ENCODE results near the gene TYW1B.
"Not testable (repeated sequence)": the region's sequence is repeated elsewhere in the genome, so short reads cannot be mapped to it uniquely, and the experiment has no call there.

Gene TYW1B, protein sequence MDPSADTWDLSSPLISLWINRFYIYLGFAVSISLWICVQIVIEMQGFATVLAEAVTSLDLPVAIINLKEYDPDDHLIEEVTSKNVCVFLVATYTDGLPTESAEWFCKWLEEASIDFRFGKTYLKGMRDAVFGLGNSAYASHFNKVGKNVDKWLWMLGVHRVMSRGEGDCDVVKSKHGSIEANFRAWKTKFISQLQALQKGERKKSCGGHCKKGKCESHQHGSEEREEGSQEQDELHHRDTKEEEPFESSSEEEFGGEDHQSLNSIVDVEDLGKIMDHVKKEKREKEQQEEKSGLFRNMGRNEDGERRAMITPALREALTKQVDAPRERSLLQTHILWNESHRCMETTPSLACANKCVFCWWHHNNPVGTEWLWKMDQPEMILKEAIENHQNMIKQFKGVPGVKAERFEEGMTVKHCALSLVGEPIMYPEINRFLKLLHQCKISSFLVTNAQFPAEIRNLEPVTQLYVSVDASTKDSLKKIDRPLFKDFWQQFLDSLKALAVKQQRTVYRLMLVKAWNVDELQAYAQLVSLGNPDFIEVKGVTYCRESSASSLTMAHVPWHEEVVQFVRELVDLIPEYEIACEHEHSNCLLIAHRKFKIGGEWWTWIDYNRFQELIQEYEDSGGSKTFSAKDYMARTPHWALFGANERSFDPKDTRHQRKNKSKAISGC

DNA sequence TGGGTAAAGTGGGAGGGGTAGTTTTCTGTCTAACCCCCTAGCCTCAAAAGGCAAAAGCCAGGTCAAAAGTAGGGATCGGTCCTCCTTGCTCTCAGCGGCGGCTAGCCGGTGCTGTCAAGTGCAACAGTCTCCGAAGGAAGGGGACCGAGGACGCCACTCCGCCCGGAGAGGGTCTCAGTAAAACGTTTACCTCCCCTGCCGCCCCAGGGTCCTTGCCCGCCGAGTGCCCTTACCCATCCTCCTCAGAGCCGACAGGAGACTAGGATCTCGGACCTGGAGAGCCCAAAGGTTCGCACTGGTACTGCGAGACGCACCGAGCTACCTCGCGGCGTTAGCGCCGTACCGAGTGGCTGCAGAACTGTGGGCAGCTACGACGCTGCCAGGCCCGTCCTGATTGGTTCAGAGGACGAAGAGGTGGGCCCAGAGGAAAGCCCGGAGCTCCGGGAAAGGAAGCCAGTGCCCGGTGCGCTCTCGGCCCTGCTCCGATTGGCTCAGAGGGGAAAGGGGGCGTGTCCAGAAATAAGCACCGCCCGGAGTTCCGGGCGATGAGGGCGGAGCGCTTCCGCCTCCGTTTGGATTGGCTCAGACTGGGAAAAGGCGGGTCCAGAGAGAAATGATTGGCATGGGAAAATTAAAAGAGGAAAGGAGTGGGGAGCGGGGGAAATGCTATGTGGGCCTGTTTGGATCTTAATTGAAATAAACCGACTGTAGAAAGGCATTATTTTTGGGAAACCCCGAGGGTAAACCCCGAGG lies at the start of gene TYW1B:
TYW1B (minus strand) TSS at position 362 of the 753 bp plus-strand sequence; CDS start at position 237, 125 bp downstream.
- peak; percentile 79 for DNase-seq (ENCODE audit: low spot score)

DNA sequence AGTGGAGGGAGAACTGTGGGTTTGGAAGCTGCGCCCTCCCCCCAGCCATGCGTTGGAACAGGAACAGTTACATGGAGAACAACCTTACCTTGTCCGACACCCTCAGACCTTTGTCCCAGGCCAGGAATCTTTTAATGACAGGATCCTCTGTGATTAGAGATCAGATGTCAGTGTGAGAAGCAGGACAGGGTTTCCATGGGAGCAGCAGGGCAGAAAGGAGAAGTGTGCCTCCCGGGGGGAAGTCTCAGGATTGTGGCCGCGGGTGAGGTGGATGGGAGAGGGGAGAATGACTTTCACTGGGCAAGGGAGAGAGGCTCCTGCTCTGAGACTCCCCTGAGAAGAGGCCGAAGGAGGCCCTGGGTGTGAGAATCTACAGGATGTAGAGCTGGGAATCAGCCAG lies 39.6 kb upstream of the TYW1B start:
- DNase-seq (ENCODE audit: low spot score): not testable (repeated sequence)

DNA sequence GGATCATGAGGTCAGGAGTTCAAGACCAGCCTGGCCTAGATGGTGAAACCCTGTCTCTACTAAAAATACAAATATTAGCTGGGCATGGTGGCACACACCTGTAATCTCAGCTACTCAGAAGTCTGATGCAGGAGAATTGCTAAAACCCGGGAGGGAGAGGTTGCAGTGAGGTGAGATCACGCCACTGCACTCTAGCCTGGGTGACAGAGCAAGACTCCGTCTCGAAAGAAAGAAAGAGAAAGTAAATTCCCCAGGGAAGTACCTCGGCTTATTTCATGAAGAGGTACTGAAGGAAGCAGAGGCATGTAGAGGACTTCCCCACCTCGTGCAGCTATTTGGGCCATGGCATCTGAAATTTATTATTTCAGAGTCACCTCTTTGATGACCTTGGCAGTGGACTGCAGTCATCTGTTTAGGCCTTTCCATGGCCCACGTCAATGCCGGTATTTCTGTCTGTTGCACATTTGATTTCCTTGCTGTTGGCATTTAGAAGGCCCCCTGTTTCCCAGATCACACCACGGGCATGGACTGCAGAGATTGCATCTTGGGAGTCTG lies 30.9 kb upstream of the TYW1B start:
- not testable (repeated sequence) for DNase-seq (ENCODE audit: low spot score)

DNA sequence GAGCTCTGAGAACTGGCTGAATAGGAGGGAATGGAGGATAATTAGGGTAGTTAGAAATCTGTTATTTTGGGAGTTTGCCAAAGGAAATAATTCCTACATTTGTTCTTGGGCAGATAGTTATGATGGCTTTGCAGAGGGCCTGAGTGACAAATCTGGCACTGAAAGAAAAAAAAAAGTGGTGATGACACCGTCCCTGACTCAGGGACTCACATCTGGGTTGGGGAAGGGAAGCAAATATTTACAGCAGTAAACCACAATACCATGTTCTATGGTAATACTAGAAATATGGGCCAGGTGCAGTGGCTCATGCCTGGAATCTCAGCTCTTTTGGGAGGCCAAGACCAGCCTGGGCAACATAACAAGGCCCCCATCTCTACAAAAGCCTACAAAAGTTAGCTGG lies 29.9 kb upstream of the TYW1B start:
- DNase-seq (ENCODE audit: low spot score): not testable (repeated sequence)

DNA sequence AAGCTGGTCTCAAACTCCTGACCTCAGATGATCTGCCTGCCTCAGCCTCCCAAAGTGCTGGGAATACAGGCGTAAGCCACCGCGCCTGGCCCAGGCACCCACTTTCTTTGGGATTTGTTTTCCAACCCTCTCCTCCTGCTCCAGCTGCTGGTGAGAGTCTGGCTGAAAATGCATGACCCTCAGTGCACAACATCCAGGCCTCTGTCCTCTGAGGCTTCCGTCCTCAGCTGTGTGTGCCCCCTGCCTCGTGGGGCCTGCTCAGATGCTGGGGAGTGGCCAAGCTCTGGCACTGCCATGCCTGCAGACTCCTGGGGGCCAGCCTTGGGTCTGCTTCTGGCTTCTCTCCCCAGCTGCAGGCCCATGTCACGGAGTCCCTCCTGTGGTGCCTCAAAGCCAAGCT lies 27.3 kb upstream of the TYW1B start:
- not testable (repeated sequence) for DNase-seq (ENCODE audit: low spot score)

DNA sequence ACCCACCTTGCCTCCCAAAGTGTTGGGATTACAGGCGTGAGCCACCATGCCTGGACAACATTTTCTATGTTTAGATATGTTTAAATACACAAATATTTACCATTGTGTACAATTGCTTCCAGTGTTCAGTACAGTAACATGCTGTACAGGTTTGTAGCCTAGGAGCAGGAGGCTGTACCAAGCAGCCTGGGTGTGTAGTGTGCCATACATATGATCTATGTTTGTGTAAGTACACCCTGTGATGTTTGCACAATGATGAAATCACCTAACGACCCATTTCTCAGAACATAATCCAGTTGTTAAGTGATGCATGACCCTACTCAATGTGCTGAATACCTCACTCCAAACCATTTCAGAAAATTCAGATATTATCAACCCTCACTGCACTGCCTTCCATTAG lies 24.9 kb upstream of the TYW1B start:
- DNase-seq (ENCODE audit: low spot score): not testable (repeated sequence)

DNA sequence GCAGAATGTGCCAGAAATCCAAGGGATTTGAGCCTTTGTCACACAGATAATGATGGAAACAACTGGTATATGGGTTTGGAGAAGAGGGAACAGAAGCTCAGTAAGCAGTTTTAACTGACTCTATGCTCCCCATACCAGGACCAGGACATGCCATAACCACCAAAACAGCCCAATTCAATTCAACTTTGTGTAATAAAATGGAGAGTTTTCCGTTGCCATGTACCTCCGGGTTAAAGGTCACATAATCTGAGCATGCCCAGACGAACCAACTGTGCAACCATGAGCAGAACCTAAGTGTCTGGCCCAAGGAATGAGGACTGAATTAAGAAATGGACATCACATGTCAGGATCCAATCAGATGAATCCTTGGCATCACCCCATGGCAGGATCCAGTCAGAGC lies 22.7 kb upstream of the TYW1B start:
- not testable (repeated sequence) for DNase-seq (ENCODE audit: low spot score)

DNA sequence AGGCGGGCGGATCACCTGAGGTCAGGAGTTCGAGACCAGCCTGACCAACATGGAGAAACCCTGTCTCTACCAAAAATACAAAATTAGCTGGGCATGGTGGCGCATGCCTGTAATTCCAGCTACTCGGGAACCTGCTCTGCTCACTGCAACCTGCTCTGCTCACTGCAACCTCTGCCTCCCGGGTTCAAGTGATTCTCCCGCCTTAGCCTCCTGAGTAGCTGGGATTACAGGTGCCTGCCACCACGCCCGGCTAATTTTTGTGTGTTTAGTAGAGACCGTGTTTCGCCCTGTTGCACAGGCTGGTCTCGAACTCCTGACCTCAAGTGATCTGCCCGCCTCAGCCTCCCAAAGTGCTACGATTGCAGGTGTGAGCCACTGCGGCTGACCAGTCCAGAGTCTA lies 16.1 kb upstream of the TYW1B start:
- DNase-seq (ENCODE audit: low spot score): not testable (repeated sequence)

DNA sequence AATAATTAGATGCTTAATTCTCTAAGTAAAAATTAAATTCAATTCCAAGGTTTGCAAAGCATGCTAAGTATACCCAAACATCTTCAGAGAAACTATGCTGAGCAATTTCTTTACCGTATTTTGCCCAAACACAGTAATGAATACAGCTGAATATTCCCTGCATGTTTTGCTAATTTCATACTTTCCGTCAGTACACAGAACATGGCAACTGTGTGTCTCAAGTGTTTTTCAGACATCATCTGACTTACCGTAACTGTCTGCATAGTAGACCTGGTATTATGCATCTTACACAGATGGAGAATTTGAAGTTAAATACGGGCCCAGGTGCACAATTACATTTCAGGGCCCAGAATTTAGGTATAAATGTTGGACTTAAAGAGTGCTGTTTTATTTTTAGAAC lies 15.2 kb upstream of the TYW1B start:
- not testable (repeated sequence) for DNase-seq (ENCODE audit: low spot score)

DNA sequence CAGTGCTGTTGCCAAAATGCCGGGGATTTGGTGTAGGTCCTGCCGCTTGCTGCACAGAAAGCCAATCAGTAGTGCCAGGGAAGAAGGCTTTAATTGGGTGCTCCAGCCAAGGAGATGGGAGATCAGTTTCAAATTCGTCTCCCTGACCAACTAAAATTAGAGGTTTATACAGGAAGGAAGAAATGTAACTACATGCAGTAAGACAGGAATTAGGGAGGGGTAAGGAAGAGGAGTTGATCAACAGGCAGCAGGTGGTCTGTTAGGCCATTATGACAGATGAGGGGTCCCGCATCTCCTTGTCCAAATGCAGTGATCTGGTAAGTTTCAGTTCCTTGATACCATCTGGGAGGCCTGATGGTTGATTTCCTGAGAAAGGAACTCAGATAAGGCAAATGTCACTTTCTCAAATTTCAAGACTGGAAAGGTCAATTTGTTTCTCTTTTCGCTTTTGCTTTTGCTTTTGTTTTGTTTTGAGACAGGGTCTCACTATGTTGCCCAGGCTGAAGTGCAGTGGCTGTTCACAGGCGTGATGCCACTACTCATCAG lies 13.0 kb upstream of the TYW1B start:
- not testable (repeated sequence) for DNase-seq (ENCODE audit: low spot score)

DNA sequence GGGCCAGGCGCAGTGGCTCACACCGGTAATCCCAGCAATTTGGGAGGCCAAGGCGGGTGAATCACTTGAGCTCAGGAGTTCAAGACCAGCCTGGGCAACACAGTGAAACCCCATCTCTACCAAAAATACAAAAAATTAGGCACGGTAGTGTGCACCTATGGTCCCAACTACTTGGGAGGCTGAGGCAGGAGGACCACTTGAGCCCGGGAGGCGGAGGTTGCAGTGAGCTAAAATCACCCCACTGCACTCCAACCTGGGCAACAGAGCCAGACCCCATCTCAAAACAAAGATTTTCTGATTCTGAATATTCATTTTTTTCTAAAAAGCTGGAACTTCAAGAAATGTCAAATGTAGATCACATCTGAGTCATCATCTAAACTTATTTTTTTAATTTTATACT lies 10.3 kb upstream of the TYW1B start:
- not testable (repeated sequence) for DNase-seq (ENCODE audit: low spot score)

DNA sequence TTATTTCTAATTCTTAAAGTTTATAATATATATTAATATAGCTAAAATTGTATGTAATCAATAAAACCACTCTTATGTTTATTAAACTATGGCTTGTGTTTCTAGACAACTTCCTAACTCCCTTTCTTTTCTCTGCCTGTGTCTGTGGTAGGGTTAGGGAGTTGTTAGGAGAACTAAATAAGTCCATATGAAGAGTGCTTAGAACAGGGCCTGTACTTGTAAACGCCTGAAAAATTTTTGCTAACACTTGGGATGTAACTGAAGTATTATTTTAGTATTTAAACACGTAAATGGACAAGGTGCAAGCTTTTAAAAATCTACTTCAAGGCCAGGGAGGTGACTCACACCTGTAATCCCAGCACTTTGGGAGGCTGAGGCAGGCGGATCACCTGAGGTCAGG lies 9.3 kb upstream of the TYW1B start:
- not testable (repeated sequence) for DNase-seq (ENCODE audit: low spot score)

DNA sequence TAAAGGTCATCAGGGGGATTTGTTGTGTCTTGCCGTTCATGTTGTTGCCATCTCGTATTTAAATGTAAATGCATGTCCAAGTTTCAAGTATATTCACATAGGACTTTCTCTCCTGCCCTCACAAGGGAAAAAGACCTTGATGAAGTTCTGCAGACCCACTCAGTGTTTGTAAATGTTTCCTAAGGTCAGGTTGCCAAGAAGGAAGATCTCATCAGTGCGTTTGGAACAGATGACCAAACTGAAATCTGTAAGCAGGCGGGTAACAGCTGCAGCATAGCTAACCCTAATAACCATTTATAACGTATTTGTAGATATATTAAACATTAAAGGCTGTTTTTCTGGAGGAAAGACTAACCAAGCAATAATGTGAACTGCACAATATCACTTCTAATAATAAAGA lies 2.6 kb upstream of the TYW1B start:
- DNase-seq (ENCODE audit: low spot score): not testable (repeated sequence)

DNA sequence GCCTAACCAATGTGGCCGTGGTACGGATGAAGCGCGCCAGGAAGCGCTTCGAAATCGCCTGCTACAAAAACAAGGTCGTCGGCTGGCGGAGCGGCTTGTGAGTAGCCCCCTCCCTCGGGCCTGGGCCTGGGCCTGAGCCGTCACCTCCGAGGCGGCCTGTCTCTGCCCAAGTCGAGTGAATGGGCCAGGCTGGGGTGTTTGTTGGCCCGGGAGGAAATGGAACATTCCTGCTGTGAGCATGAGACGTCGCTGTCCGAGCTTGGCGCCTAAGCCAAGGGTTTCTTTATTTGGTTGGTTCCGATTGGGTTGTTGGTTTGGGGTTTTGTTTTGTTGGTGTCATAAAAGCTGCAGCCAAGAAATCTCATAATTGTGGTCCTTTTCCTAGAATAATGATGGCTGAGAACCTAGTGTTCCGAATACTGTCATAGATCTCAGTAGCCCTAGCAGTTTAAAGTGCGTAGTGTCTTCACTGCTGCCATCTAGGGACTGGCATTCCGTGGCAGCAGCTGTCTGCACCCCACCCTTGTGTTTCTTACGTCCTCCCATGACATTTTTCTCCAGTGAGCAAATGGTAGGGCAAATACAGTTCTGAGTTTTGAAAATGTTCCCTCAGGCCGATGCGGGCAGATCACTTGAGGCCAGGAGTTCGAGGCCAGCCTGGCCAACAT lies 1.8 kb upstream of the TYW1B start:
- not testable (repeated sequence) for DNase-seq (ENCODE audit: low spot score)

DNA sequence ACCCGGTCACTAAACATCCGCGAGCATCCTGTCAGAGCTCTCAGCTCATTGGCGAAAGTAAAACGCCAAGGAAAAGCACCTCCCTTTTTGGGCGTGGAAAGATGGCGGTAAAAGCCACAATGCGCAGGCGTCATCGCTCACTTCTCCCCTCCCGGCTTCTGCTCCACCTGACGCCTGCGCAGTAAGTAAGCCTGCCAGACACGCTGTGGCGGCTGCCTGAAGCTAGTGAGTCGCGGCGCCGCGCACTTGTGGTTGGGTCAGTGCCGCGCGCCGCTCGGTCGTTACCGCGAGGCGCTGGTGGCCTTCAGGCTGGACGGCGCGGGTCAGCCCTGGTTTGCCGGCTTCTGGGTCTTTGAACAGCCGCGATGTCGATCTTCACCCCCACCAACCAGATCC lies 1.3 kb upstream of the TYW1B start:
- DNase-seq (ENCODE audit: low spot score): peak; percentile 43

DNA sequence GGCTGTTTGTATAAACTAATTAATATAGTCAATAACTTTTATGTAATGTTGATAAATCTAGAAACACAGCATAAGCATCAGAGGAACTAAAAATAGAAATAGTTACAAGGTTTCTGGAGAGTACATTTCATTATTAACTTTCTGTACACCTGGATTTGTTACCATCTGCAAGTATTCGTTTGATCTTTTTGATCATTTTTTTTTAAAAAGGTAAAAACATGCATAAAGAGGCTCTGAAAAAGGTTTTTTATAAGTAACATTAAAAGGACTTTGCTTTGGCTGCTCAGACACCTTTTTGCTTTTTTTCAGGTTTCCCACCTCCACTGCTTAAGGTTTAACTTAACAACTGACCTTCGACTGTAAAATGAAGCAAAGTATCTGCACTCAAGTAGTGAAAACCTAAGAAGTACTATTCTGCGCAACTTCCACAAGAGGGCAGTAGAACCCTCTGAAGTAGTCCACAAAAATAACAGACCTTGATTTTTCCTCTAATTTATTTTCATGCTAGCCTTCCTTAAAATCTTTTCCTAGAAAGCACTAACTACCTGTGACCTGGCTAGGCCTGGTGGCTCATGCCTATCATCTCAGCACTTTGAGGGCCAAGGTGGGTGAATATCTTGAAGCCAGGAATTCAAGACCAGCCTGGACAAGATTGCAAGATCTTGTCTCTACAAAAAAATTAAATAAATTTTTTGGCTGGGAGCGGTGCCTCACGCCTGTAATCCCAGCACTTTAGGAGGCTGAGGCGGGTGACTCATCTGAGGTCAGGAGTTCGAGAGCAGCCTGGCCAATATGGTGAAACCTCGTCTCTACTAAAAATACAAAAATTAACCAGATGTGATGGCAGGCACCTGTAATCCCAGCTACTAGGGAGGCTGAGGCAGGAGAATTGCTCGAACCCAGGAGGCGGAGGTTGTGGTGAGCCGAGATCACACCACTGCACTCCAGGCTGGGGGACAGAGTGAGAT lies 4.0 kb downstream of the TYW1B start:
- DNase-seq (ENCODE audit: low spot score): not testable (repeated sequence)

DNA sequence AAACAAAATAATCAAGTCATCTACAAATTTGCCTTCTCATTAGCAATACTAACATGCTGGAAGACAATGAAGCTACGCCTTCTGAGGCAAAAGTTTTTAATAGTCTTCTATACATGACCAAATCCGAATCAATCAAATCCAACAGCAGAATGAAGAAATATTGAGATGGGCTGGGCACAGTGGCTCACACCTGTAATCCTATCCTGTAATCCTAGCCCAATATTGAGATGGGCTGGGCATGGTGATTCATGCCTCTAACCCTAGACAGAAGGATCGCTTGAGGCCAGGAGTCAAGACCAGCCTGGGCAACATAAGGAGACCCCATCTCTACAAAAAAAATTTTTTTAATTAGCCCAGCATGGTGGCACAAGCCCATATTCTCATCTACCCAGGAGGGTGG lies 5.5 kb downstream of the TYW1B start:
- DNase-seq (ENCODE audit: low spot score): not testable (repeated sequence)

DNA sequence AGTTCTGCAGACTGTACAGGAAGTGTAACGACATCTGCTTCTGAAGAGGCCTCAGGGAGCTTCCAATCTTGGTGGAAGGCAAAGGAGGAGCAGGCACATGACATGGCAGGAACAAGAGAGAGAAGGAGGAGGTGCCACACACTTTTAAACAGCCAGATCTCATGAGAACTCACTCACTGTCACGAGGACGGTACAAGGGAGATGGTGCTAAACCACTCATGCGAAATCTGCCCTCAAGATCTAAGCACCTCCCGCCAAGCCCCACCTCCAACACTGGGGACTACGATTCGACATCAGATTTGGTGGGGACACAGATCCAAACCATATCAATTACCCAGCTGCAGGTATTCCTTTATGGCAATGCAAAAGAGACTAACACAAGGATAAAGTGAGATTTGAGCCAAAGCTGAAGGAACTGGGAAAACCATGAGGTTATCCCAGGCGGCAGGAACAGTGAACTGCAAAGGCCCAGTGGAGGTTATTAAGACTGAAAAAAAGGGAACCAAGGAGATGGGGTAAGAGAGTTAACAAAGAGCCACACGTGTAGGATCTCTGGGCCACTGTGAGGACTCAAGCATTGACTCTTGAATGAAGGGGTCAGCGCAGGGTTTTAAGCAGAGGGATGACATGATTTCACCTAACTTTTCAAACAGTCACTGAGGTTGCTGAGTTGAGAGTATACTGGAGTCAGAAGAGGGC lies 9.2 kb downstream of the TYW1B start:
- DNase-seq (ENCODE audit: low spot score): not testable (repeated sequence)

DNA sequence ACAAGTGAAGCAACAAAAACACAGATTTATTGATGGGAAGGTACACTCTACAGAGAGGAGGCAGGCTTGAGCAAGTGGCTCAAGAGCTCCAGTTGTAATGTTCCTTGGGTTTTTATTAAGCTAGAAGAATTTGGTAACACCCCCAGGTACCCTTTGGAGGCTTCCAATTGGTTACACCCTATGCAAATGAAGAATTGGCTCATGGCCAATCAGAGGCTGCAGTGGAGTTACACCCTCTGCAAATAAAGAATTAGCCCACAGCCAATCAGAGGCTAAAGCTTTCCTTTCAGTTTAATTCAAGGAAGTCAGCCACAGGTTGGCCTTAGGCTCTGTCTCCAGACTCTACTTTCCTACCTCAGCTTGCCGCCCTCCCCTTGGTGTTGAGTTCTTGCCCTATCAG lies 10.3 kb downstream of the TYW1B start:
- DNase-seq (ENCODE audit: low spot score): not testable (repeated sequence)

Measured in HuH-7.5 (cell line).